ENCODE measurements around the gene SVIL. TPM values are rescaled to one million over a fixed set of nuclear protein-coding genes. Genes with fewer than 3 reads are reported as not detected.
"Not testable (repeated sequence)": the region's sequence is repeated elsewhere in the genome, so short reads cannot be mapped to it uniquely, and the experiment has no call there.

SVIL gene
- total and polyA plus RNA-seq, 7 donors: 70.6 to 1,728 (median 792) TPM

DNA sequence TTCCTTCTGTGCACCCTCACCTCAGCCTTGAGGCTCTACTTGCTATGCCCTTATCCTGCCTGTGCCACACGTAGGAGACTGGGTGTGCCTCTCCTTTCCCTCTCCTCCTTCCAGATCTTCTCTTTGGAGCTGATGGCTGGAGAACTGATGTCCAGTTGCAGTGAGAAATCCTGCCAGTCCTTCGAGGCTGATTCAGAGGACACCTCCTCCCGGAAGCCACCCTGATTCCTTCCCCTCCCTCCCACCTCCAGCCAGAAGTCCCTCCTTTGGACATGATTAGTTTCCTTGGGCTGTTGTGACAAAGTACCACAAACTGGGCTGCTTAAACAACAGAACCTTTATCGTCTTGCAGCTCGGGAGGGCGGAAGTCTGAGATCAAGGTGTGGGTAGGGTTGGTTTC lies 184.4 kb downstream of the SVIL start:
- no peak for DNase-seq
- WGBS, 3 donors: 92 to 97% (median 94%) methylated on average over 6 of the region's 6 CpGs
- ATAC-seq: peak in 1 of 4 donors; percentile 1
- TF ChIP-seq, protein P1, sequence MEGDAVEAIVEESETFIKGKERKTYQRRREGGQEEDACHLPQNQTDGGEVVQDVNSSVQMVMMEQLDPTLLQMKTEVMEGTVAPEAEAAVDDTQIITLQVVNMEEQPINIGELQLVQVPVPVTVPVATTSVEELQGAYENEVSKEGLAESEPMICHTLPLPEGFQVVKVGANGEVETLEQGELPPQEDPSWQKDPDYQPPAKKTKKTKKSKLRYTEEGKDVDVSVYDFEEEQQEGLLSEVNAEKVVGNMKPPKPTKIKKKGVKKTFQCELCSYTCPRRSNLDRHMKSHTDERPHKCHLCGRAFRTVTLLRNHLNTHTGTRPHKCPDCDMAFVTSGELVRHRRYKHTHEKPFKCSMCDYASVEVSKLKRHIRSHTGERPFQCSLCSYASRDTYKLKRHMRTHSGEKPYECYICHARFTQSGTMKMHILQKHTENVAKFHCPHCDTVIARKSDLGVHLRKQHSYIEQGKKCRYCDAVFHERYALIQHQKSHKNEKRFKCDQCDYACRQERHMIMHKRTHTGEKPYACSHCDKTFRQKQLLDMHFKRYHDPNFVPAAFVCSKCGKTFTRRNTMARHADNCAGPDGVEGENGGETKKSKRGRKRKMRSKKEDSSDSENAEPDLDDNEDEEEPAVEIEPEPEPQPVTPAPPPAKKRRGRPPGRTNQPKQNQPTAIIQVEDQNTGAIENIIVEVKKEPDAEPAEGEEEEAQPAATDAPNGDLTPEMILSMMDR (IDR thresholded peaks at IDR 0.05): no peak
- no peaks in the 10 kb centered on the region for H3K27me3 ChIP-seq (ENCODE audit: insufficient read depth in 3 of 3, low read length in 2 of 3)
- no peak overlapping the region for H3K4me3 ChIP-seq
- H3K27ac ChIP-seq: no peak overlapping the region
- no peaks in the 10 kb centered on the region for H3K9me3 ChIP-seq
- intact Hi-C loops (cut with DNase I): loop anchor here in 1 of 2 donors (2.0 kb wide), 1 partner anchor 64 kb away; no protein-coding TSS in a partner anchor
- H3K36me3 ChIP-seq (ENCODE audit: insufficient read depth in 1 of 2, low read depth in 1 of 2): no peaks in the 10 kb centered on the region
- peaks cover 14% of the 10 kb centered on the region for H3K4me1 ChIP-seq

DNA sequence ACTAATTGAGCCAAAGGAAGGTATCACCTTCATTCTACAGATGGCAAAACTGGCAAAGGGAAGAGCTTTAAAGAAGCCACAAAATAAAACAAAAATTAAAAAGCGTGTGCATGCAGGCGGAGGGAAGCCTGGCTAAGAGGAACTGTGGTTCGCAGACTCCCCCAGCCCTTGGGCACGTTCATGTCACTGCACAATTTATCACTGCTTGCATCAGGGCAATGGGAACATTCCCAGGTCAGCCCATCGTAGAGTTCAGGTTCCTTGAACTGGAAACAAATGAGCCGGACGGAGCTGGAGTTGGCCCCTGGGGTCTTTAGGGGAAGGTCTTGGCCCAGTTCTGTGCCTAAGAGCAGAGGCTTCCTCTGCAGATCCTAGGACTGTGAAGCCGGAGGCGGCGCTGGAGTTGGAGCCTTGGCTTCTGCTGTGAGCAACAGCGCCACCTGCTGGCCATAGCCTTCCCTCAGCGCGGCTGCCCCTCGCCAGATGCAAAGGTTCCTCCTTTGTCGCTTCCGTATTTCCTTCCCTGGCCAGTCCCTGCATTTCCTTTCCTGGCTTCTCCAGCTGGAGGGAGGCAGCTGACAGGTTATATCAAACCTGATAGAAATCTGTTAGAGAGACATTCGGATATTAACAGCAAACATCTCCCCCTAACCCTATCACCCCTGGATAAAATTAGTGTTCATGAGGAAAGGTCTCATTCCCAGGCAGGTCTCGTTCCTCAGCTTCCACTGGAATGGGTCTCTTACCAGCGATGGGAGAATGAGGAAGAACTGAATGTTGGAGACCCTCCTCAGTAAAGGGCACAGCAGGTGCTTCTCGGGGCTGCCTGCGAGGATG lies 185.8 kb downstream of the SVIL start:
- H3K4me3 ChIP-seq; H3K36me3 ChIP-seq (ENCODE audit: insufficient read depth in 1 of 2, low read depth in 1 of 2); H3K27me3 ChIP-seq (ENCODE audit: insufficient read depth in 3 of 3, low read length in 2 of 3); intact Hi-C loops (cut with DNase I); H3K9me3 ChIP-seq; H3K27ac ChIP-seq: not testable (repeated sequence)
- peak; percentile 84 to 93 for DNase-seq
- TF ChIP-seq, protein P1 (IDR thresholded peaks at IDR 0.05): peak; percentile 85
- peaks cover 14% of the 10 kb centered on the region for H3K4me1 ChIP-seq
- ATAC-seq: peak; percentile 73 to 79 (median 79)
- WGBS, 3 donors: 27 to 36% (median 32%) methylated on average over 19 to 21 of the region's 21 CpGs

DNA sequence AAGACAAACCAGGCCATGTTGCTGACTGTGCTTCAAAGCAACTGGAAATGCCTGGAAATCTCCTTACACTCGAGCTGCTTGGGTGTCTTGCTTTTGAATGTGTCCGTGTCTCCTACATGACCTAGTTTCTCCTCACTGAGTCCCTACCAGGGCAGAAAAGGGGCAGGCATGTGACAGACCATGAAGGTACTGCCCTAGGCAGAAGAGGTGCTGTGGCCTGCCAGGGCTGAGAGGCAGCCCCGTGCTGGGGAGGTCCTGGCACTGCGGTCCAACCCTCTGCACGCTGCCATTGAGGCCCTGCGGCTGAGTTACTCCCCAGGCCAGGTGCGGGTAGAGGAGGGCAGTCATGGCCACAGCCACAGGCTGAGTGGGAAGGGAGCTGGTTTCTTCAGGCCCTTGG lies 186.6 kb downstream of the SVIL start:
- Histone ChIP-seq H3K4me3 (no peak overlapping the region), H3K4me1 (peaks cover 14% of the 10 kb centered on the region), H3K9me3 (no peaks in the 10 kb centered on the region), H3K36me3 (ENCODE audit: insufficient read depth in 1 of 2, low read depth in 1 of 2) (no peaks in the 10 kb centered on the region), H3K27ac (no peak overlapping the region), H3K27me3 (ENCODE audit: insufficient read depth in 3 of 3, low read length in 2 of 3) (no peaks in the 10 kb centered on the region)
- WGBS, 3 donors: 36 to 73% (median 55%) methylated on average over 7 of the region's 7 CpGs
- TF ChIP-seq, protein P1 (IDR thresholded peaks at IDR 0.05): no peak
- no peak for DNase-seq
- intact Hi-C loops (cut with DNase I): no loop called here
- peak in 3 of 4 donors; percentile 13 to 25 (median 23) for ATAC-seq

DNA sequence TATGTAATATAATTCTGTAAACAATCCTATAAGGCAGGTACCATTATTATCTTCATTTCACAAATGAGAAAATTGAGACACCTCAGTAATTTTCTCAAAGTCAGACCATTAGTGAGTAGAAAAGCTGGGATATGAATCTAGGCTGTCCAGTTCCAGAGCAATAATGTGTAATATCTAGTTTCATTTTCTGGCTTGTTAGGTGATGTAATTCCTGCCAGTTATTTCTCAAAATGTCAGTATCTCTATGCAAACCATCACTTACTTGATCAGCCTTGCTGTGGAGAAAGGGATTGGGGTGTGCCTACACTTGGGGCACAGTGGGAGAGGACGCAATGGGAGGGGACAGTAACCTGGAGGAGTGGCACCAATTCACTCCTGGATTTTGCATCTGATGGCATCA lies 188.4 kb downstream of the SVIL start:
- intact Hi-C loops (cut with DNase I): loop anchor here in 1 of 2 donors (2.0 kb wide), 1 partner anchor 60 kb away; no protein-coding TSS in a partner anchor
- Histone ChIP-seq H3K36me3 (ENCODE audit: insufficient read depth in 1 of 2, low read depth in 1 of 2) (no peaks in the 10 kb centered on the region), H3K4me3 (no peak overlapping the region), H3K9me3 (no peaks in the 10 kb centered on the region), H3K27me3 (ENCODE audit: insufficient read depth in 3 of 3, low read length in 2 of 3) (no peaks in the 10 kb centered on the region), H3K27ac (no peak overlapping the region), H3K4me1 (peaks cover 14% of the 10 kb centered on the region)
- 95 to 100% (median 100%) methylated on average over 1 of the region's 1 CpG for WGBS, 3 donors
- no peak for DNase-seq
- no peak for ATAC-seq
- TF ChIP-seq, protein P1 (IDR thresholded peaks at IDR 0.05): no peak

Measured in psoas muscle (tissue), 8 donors.